Upper lobe of left lung (tissue), 6 donors: ENCODE results near the gene MGLL. TPM values are rescaled to one million over a fixed set of nuclear protein-coding genes. Genes with fewer than 3 reads are reported as not detected.

ENCODE experiments used
- ATAC-seq, 2 donors: fragments of 200-7000 bp; cut with Tn5 transposase; one replicate each; pipeline ENCODE4 v1.9.1; 2022; ENCODE audit warnings: mild to moderate bottlenecking in 2 of 2, moderate library complexity in 2 of 2; ENCODE audit not compliant: low FRiP score in 2 of 2
- DNase-seq, 2 donors: peaks; one replicate each; pipeline ENCODE4 v3.0.0-alpha.2; 2019 to 2020
- H3K27ac ChIP-seq, 4 donors: fragments of 200-600 bp; sonication (generic); one replicate each; pipeline ENCODE4 v1.5.1; 2016 to 2019
- H3K27me3 ChIP-seq, 4 donors: fragments of 200-600 bp; sonication (generic); one replicate each; pipeline ENCODE4 v1.5.1; 2017 to 2019
- H3K36me3 ChIP-seq, 4 donors: fragments of 200-600 bp; sonication (generic); one replicate each; pipeline ENCODE4 v1.5.1; 2016 to 2019
- H3K4me1 ChIP-seq, 4 donors: fragments of 200-600 bp; sonication (generic); one replicate each; pipeline ENCODE4 v1.5.1; 2018 to 2019
- H3K4me3 ChIP-seq, 4 donors: fragments of 200-600 bp; sonication (generic); one replicate each; pipeline ENCODE4 v1.5.1; 2017 to 2019; ENCODE audit warnings: mild to moderate bottlenecking in 2 of 4, moderate library complexity in 1 of 4
- H3K9me3 ChIP-seq, 4 donors: fragments of 200-600 bp; sonication (generic); one replicate each; pipeline ENCODE4 v1.5.1; 2018 to 2019
- CTCF ChIP-seq, 6 experiments: fragments of 450-650 bp in 4 of 6; fragments of 200-600 bp in 2 of 6; sonication (generic) in 2 of 6; IDR thresholded peaks; one replicate each; pipeline ENCODE4 v1.5.1; 2016 to 2019; ENCODE audit warnings: antibody characterized with exemption in 6 of 6
- EP300 ChIP-seq, 4 donors: sonication (generic); formaldehyde crosslinking; IDR thresholded peaks; one replicate each; pipeline ENCODE4 v1.5.1; 2017; ENCODE audit warnings: antibody characterized with exemption in 4 of 4, control low read depth in 2 of 4
- POLR2A ChIP-seq, 4 donors: fragments of 450-650 bp; IDR thresholded peaks; one replicate each; pipeline ENCODE4 v1.5.1; 2016 to 2017; ENCODE audit warnings: antibody characterized with exemption in 4 of 4, mild to moderate bottlenecking in 2 of 4
- POLR2AphosphoS5 ChIP-seq, 2 donors: sonication (generic); formaldehyde crosslinking; IDR thresholded peaks; one replicate each; pipeline ENCODE4 v1.5.1; 2017; ENCODE audit warnings: antibody characterized with exemption in 2 of 2
- WGBS, 2 donors: methylation state at CpG; one replicate each; pipeline ENCODE4 v1.1.5; 2017 to 2018; 5-methylcytosine and 5-hydroxymethylcytosine counted together
- total RNA-seq, 6 donors: library from RNA; depleted of rRNA in 4 of 6; stranded (reverse); fragments of >200 nt in 4 of 6; gene quantifications; one replicate each; pipeline versions ENCODE4 v1.1.0 to v1.2.1, GENCODE V29; 2016 to 2021
- donor health status: DM: no; HTN: no; CAD: no; lungs with moderate emphysema.
- donor health status: DM: no; HTN: yes; CAD: no; lungs with severe emphysema.

The MGLL gene
- total RNA-seq, 6 donors from 2014 or later: 128 to 253 (median 190) TPM

GRCh38 chr3:127693336-127693843 lies 128.9 kb downstream of the MGLL start:
- ATAC-seq (no peak), DNase-seq (no peak)
- no peak overlapping the region for H3K27ac ChIP-seq
- TF ChIP-seq POLR2AphosphoS5 (IDR thresholded peaks at IDR 0.05) (no peak), POLR2A (IDR thresholded peaks at IDR 0.05) (no peak), CTCF (IDR thresholded peaks at IDR 0.05) (no peak), EP300 (IDR thresholded peaks at IDR 0.05) (no peak)
- 82 to 90% methylated on average over 7 of the region's 7 CpGs for WGBS, 2 donors
- no peaks in the 10 kb centered on the region for H3K9me3 ChIP-seq
- peaks cover 0 to 27% (median 5%) of the 10 kb centered on the region in 4 donors for H3K36me3 ChIP-seq
- H3K4me3 ChIP-seq: no peak overlapping the region
- H3K4me1 ChIP-seq: peaks cover 21 to 33% (median 28%) of the 10 kb centered on the region in 4 donors
- no peaks in the 10 kb centered on the region for H3K27me3 ChIP-seq

- no peak for DNase-seq
- 89 to 90% methylated on average over 21 of the region's 21 CpGs for WGBS, 2 donors
- H3K36me3 ChIP-seq: peaks cover 0 to 27% (median 5%) of the 10 kb centered on the region in 4 donors
- H3K27me3 ChIP-seq: no peaks in the 10 kb centered on the region
- no peak overlapping the region for H3K27ac ChIP-seq
- H3K4me3 ChIP-seq: no peak overlapping the region
- peaks cover 15 to 26% (median 21%) of the 10 kb centered on the region in 4 donors for H3K4me1 ChIP-seq
- TF ChIP-seq EP300 (IDR thresholded peaks at IDR 0.05) (no peak), POLR2AphosphoS5 (IDR thresholded peaks at IDR 0.05) (no peak), CTCF (IDR thresholded peaks at IDR 0.05) (no peak), POLR2A (IDR thresholded peaks at IDR 0.05) (no peak)
- no peak for ATAC-seq
- no peaks in the 10 kb centered on the region for H3K9me3 ChIP-seq
Measured at GRCh38 chr3:127692501-127693335, 129.6 kb downstream of the MGLL start.

GRCh38 chr3:127691974-127692373 lies 130.3 kb downstream of the MGLL start:
- no peak overlapping the region for H3K4me3 ChIP-seq
- H3K9me3 ChIP-seq: no peaks in the 10 kb centered on the region
- H3K36me3 ChIP-seq: peaks cover 0 to 27% (median 5%) of the 10 kb centered on the region in 4 donors
- no peak overlapping the region for H3K27ac ChIP-seq
- 96 to 99% methylated on average over 5 to 6 of the region's 6 CpGs for WGBS, 2 donors
- H3K27me3 ChIP-seq: no peaks in the 10 kb centered on the region
- H3K4me1 ChIP-seq: peaks cover 7 to 19% (median 15%) of the 10 kb centered on the region in 4 donors
- TF ChIP-seq POLR2AphosphoS5 (IDR thresholded peaks at IDR 0.05) (no peak), CTCF (IDR thresholded peaks at IDR 0.05) (no peak), POLR2A (IDR thresholded peaks at IDR 0.05) (no peak), EP300 (IDR thresholded peaks at IDR 0.05) (no peak)
- ATAC-seq (no peak), DNase-seq (no peak)

GRCh38 chr3:127691489-127691888 lies 130.8 kb downstream of the MGLL start:
- Histone ChIP-seq H3K36me3 (peaks cover 0 to 27% (median 5%) of the 10 kb centered on the region in 4 donors), H3K27ac (peak overlapping the region in 2 of 4 donors; percentile 49 to 59), H3K9me3 (no peaks in the 10 kb centered on the region), H3K4me3 (no peak overlapping the region), H3K27me3 (no peaks in the 10 kb centered on the region), H3K4me1 (peaks cover 2 to 14% (median 11%) of the 10 kb centered on the region in 4 donors)
- 91 to 93% methylated on average over 6 to 8 of the region's 8 CpGs for WGBS, 2 donors
- DNase-seq (no peak), ATAC-seq (no peak)
- no peak for TF ChIP-seq EP300 (IDR thresholded peaks at IDR 0.05)
- TF ChIP-seq POLR2A (IDR thresholded peaks at IDR 0.05): no peak
- TF ChIP-seq CTCF (IDR thresholded peaks at IDR 0.05): no peak
- no peak for TF ChIP-seq POLR2AphosphoS5 (IDR thresholded peaks at IDR 0.05)
